H1 (cell line): ENCODE data around the gene BIN2. TPM values are rescaled to one million over a fixed set of nuclear protein-coding genes. Genes with fewer than 3 reads are reported as not detected.

ENCODE experiments used
- CTCF ChIA-PET: fragments of 300-600 bp; sonication (Branson Sonifier 250); formaldehyde crosslinking; loops from one replicate; lab custom pipeline; 2021; ENCODE audit not compliant: partially characterized antibody; lab: Charles Lee
- POLR2A ChIA-PET: fragments of 300-600 bp; sonication (Branson Sonifier 250); formaldehyde crosslinking; loops from one replicate; lab custom pipeline; 2021; ENCODE audit warnings: inconsistent platforms; ENCODE audit not compliant: partially characterized antibody; lab: Charles Lee
- DNase-seq, 2 experiments: peaks; one replicate each; pipeline versions ENCODE4 v3.0.0 to v3.0.0-alpha.2; 2010 to 2022; ENCODE audit warnings: low spot score in 2 of 2, low read depth in 1 of 2, mixed read lengths in 1 of 2
- FAIRE-seq: peaks from 2 replicates; lab custom pipeline; 2011; peaks lifted over from hg19 to GRCh38; lab: Jason Lieb, UNC
- H2AFZ ChIP-seq: 2 replicates; pipeline ENCODE4 v1.8.1; 2012; ENCODE audit warnings: low read length, inconsistent platforms
- H2AK5ac ChIP-seq: 2 replicates; pipeline ENCODE4 v1.6.1; 2013; ENCODE audit warnings: low read depth, low read length
- H2BK120ac ChIP-seq: replicated peaks from 2 replicates; pipeline ENCODE3; 2013; ENCODE audit warnings: low read depth, low read length, inconsistent platforms
- H2BK12ac ChIP-seq: 2 replicates; pipeline ENCODE4 v1.6.1; 2013; ENCODE audit warnings: low read depth, low read length
- H2BK15ac ChIP-seq: 2 replicates; pipeline ENCODE4 v1.6.1; 2013; ENCODE audit warnings: low read length
- H2BK20ac ChIP-seq: 2 replicates; pipeline ENCODE4 v1.6.1; 2013; ENCODE audit warnings: low read length
- H2BK5ac ChIP-seq: 2 replicates; pipeline ENCODE4 v1.6.1; 2013; ENCODE audit warnings: low read depth, low read length
- H3K14ac ChIP-seq: 2 replicates; pipeline ENCODE4 v1.6.1; 2013; ENCODE audit warnings: inconsistent platforms; ENCODE audit not compliant: insufficient read length
- H3K18ac ChIP-seq: 2 replicates; pipeline ENCODE4 v1.6.1; 2013; ENCODE audit warnings: low read length; ENCODE audit errors: extremely low read depth
- H3K23ac ChIP-seq: 2 replicates; pipeline ENCODE4 v1.6.1; 2013; ENCODE audit warnings: inconsistent platforms; ENCODE audit not compliant: insufficient read length
- H3K23me2 ChIP-seq: 2 replicates; pipeline ENCODE4 v1.6.1; 2013; ENCODE audit warnings: low read depth, low read length
- H3K27ac ChIP-seq: 2 replicates; pipeline ENCODE4 v1.6.1; 2011; ENCODE audit warnings: low read depth, low read length, inconsistent platforms
- H3K27me3 ChIP-seq, 4 experiments: replicated peaks in 1 of 4; 1 replicate in 1 of 4; 2 replicates in 3 of 4; pipeline versions ENCODE4 v1.6.1 to v1.8.1; 2011 to 2013; ENCODE audit warnings: low read length in 3 of 4, mild to moderate bottlenecking in 3 of 4, inconsistent platforms in 2 of 4, mixed read lengths in 2 of 4, moderate library complexity in 1 of 4; ENCODE audit not compliant: control insufficient read depth in 3 of 4, insufficient read depth in 3 of 4; ENCODE audit errors: extremely low read depth in 1 of 4
- H3K36me3 ChIP-seq, 4 experiments: 2 replicates each; pipeline versions ENCODE4 v1.6.1 to v1.8.1; 2011 to 2013; ENCODE audit warnings: mild to moderate bottlenecking in 4 of 4, low read length in 3 of 4, moderate library complexity in 2 of 4, control low read depth in 1 of 4, inconsistent platforms in 1 of 4; ENCODE audit not compliant: insufficient read depth in 4 of 4, control insufficient read depth in 2 of 4
- H3K4ac ChIP-seq: replicated peaks from 2 replicates; pipeline ENCODE3; 2013; ENCODE audit warnings: low read length, low read depth, mixed read lengths, inconsistent platforms; ENCODE audit not compliant: insufficient read length
- H3K4me1 ChIP-seq, 4 experiments: replicated peaks in 1 of 4; 1 replicate in 1 of 4; 2 replicates in 3 of 4; pipeline versions ENCODE4 v1.6.1 to v1.8.1; 2011 to 2013; ENCODE audit warnings: low read length in 3 of 4, inconsistent platforms in 2 of 4, mixed read lengths in 1 of 4; ENCODE audit not compliant: insufficient read depth in 4 of 4, control insufficient read depth in 3 of 4
- H3K4me2 ChIP-seq, 2 experiments: 2 replicates each; pipeline versions ENCODE4 v1.6.1 to v1.8.1; 2011 to 2013; ENCODE audit warnings: low read depth in 2 of 2, low read length in 2 of 2, control low read depth in 1 of 2, inconsistent platforms in 1 of 2, mild to moderate bottlenecking in 1 of 2; ENCODE audit not compliant: insufficient read depth in 1 of 2
- H3K4me3 ChIP-seq, 4 experiments: fragments of 200-600, 300-600 bp in 1 of 4; sonication (generic), shearing (Covaris generic), sonication (Bioruptor Twin) in 1 of 4; 2 replicates each; pipeline versions ENCODE4 v1.5.1 to v1.8.1; 2011 to 2016; ENCODE audit warnings: low read length in 4 of 4, low read depth in 3 of 4, control low read depth in 2 of 4, inconsistent platforms in 2 of 4, mild to moderate bottlenecking in 2 of 4, mixed read lengths in 1 of 4, moderate library complexity in 1 of 4; ENCODE audit not compliant: insufficient read depth in 2 of 4; ENCODE audit errors: extremely low read depth in 1 of 4
- H3K56ac ChIP-seq: replicated peaks from 2 replicates; pipeline ENCODE3; 2013; ENCODE audit warnings: low read depth, mild to moderate bottlenecking, mixed read lengths, low read length, inconsistent platforms; ENCODE audit not compliant: insufficient read length
- H3K79me1 ChIP-seq: 2 replicates; pipeline ENCODE4 v1.6.1; 2013; ENCODE audit warnings: low read depth, low read length, control low read depth
- H3K79me2 ChIP-seq, 2 experiments: 2 replicates each; pipeline versions ENCODE4 v1.6.1 to v1.8.1; 2012 to 2013; ENCODE audit warnings: low read length in 2 of 2, mild to moderate bottlenecking in 2 of 2, inconsistent platforms in 1 of 2; ENCODE audit not compliant: insufficient read depth in 2 of 2, control insufficient read depth in 1 of 2
- H3K9ac ChIP-seq, 4 experiments: replicated peaks in 1 of 4; 1 replicate in 1 of 4; 2 replicates in 3 of 4; pipeline versions ENCODE4 v1.6.1 to v1.8.1; 2011 to 2013; ENCODE audit warnings: low read depth in 3 of 4, low read length in 3 of 4, control low read depth in 2 of 4, mild to moderate bottlenecking in 2 of 4, moderate library complexity in 2 of 4, inconsistent platforms in 1 of 4; ENCODE audit errors: extremely low read depth in 1 of 4
- H3K9me3 ChIP-seq, 2 experiments: 2 replicates each; pipeline versions ENCODE4 v1.6.1 to v1.8.1; 2012 to 2013; ENCODE audit warnings: mild to moderate bottlenecking in 2 of 2, moderate library complexity in 2 of 2, control low read depth in 1 of 2, inconsistent platforms in 1 of 2, low read depth in 1 of 2, low read length in 1 of 2, mixed read lengths in 1 of 2; ENCODE audit not compliant: insufficient read depth in 2 of 2
- H4K20me1 ChIP-seq, 2 experiments: replicated peaks in 1 of 2; 2 replicates each; pipeline versions ENCODE3 to v1.8.1; 2011 to 2013; ENCODE audit warnings: inconsistent platforms in 2 of 2, low read length in 2 of 2, mild to moderate bottlenecking in 1 of 2; ENCODE audit not compliant: insufficient read depth in 2 of 2, control insufficient read depth in 1 of 2
- H4K5ac ChIP-seq: 2 replicates; pipeline ENCODE4 v1.6.1; 2013; ENCODE audit warnings: low read length, low read depth, mixed read lengths, inconsistent platforms; ENCODE audit not compliant: insufficient read length
- H4K8ac ChIP-seq: 2 replicates; pipeline ENCODE4 v1.8.0; 2013; ENCODE audit warnings: mild to moderate bottlenecking, moderate library complexity, low read length, inconsistent platforms; ENCODE audit not compliant: insufficient read depth; ENCODE audit errors: extremely low read depth
- H4K91ac ChIP-seq: replicated peaks from 2 replicates; pipeline ENCODE3; 2013; ENCODE audit warnings: low read length, mixed read lengths, inconsistent platforms; ENCODE audit not compliant: insufficient read length
- BACH1 ChIP-seq: IDR thresholded peaks from 2 replicates; pipeline ENCODE4 v1.6.1; 2012; ENCODE audit warnings: low read length, improper control_type of control experiment
- BCL11A ChIP-seq, 2 experiments: IDR thresholded peaks; one replicate each; pipeline ENCODE4 v1.6.1; 2011; ENCODE audit warnings: low read depth in 2 of 2, low read length in 2 of 2, mild to moderate bottlenecking in 2 of 2
- CBX8 ChIP-seq: fragments of 300-800, 300-1000 bp; sonication (generic); IDR thresholded peaks from 2 replicates; pipeline ENCODE4 v1.7.1; 2016; ENCODE audit warnings: low read depth, low read length, borderline replicate concordance
- CTBP2 ChIP-seq: IDR thresholded peaks from 2 replicates; pipeline ENCODE4 v1.7.0; 2011; ENCODE audit warnings: borderline replicate concordance, mild to moderate bottlenecking, moderate library complexity, mixed read lengths, low read length; ENCODE audit not compliant: insufficient read depth, insufficient read length
- EP300 ChIP-seq, 2 experiments: IDR thresholded peaks; 1 replicate in 1 of 2; 2 replicates in 1 of 2; pipeline ENCODE4 v1.6.1; 2011 to 2012; ENCODE audit warnings: low read depth in 2 of 2, low read length in 2 of 2, mild to moderate bottlenecking in 2 of 2, borderline replicate concordance in 1 of 2, inconsistent platforms in 1 of 2, moderate library complexity in 1 of 2
- HDAC6 ChIP-seq: IDR thresholded peaks from one replicate; pipeline ENCODE4 v1.7.1; 2012; ENCODE audit warnings: low read depth, mild to moderate bottlenecking, inconsistent platforms, low read length, moderate library complexity
- PHF8 ChIP-seq: fragments of 200-600 bp; sonication (generic); conservative IDR thresholded peaks from 2 replicates; pipeline ENCODE4 v1.7.1; 2012; ENCODE audit warnings: low read depth, mild to moderate bottlenecking, inconsistent platforms, low read length, moderate library complexity
- POU5F1 ChIP-seq: IDR thresholded peaks from 2 replicates; pipeline ENCODE4 v1.6.1; 2011; ENCODE audit warnings: low read depth, mild to moderate bottlenecking, low read length, moderate library complexity
- RXRA ChIP-seq: IDR thresholded peaks from 2 replicates; pipeline ENCODE4 v1.6.1; 2011; ENCODE audit warnings: low read depth, mild to moderate bottlenecking, low read length, moderate library complexity; ENCODE audit not compliant: insufficient read depth
- SIX5 ChIP-seq: IDR thresholded peaks from 2 replicates; pipeline ENCODE4 v1.6.1; 2011; ENCODE audit warnings: mild to moderate bottlenecking, low read depth, low read length
- SRF ChIP-seq: IDR thresholded peaks from 2 replicates; pipeline ENCODE4 v1.6.1; 2011; ENCODE audit warnings: mild to moderate bottlenecking, low read depth, low read length, moderate library complexity
- TAF7 ChIP-seq: optimal IDR thresholded peaks from 2 replicates; pipeline ENCODE3; 2011; ENCODE audit warnings: low read depth, mild to moderate bottlenecking, inconsistent platforms, low read length, moderate library complexity, borderline replicate concordance
- WGBS, 2 experiments: shearing (Covaris generic) in 1 of 2; methylation state at CpG; one replicate each; pipeline versions ENCODE4 v1.1.6 to v1.1.7; 2013 to 2015; ENCODE audit warnings: low lambda C conversion rate in 2 of 2, mixed read lengths in 2 of 2, inconsistent platforms in 1 of 2, low coverage in 1 of 2, missing lambda C conversion rate in 1 of 2; ENCODE audit not compliant: insufficient replicate concordance in 2 of 2, insufficient coverage in 1 of 2, insufficient read length in 1 of 2; ENCODE audit errors: extremely low coverage in 1 of 2, missing lambda C conversion rate in 1 of 2; 5-methylcytosine and 5-hydroxymethylcytosine counted together
- polyA plus RNA-seq, 7 experiments: library from polyadenylated mRNA; depleted of rRNA in 3 of 7; stranded (reverse) in 5 of 7; unstranded in 2 of 7; fragments of >200 nt in 5 of 7; fragments of 200-250 nt in 2 of 7; gene quantifications; 1 replicate in 5 of 7; 2 replicates in 1 of 7; 4 replicates in 1 of 7; pipeline versions ENCODE4 v1.2.1 to v1.2.3, GENCODE V29; 2011 to 2013; ENCODE audit warnings: missing spikeins in 2 of 7, mixed read lengths in 2 of 7
- total RNA-seq: library from RNA; stranded (reverse); fragmentation: NEBNext Ultra II Directional; extraction: Animal tissue kit (Norgen Biotek cat#: 25700); gene quantifications from 2 replicates; pipeline ENCODE4 v1.2.1, GENCODE V29; 2021

The BIN2 gene
- total and polyA plus RNA-seq, 2 of the 8 experiments (the other 6 are each of a cell fraction or from before 2014, with no cell fraction given): not detected

GRCh38 chr12:51368640-51369517, 44.9 kb upstream of the BIN2 start:
- Histone ChIP-seq H3K79me1 (no peaks in the 10 kb centered on the region), H3K9ac (no peak overlapping the region), H2BK120ac (no peak overlapping the region), H2BK12ac (no peak overlapping the region), H2AFZ (no peak overlapping the region), H3K23ac (no peak overlapping the region), H3K79me2 (no peaks in the 10 kb centered on the region), H3K4me2 (no peak overlapping the region), H3K36me3 (peaks cover 0 to 1% (median 0%) of the 10 kb centered on the region in 4 experiments; a peak in 2 of 8 replicates), H3K4me3 (no peak overlapping the region), H3K9me3 (no peaks in the 10 kb centered on the region), H3K4me1 (peaks cover 0 to 6% (median 3%) of the 10 kb centered on the region in 4 experiments; a peak in 2 of 7 replicates), H3K18ac (no peak overlapping the region), H3K23me2 (no peaks in the 10 kb centered on the region; the same call in 1 of the 2 replicates), H4K5ac (no peak overlapping the region), H4K8ac (no peak overlapping the region), H3K4ac (no peak overlapping the region), H2AK5ac (no peak overlapping the region), H3K14ac (no peak overlapping the region), H3K56ac (no peak overlapping the region), H3K27me3 (no peaks in the 10 kb centered on the region), H4K91ac (no peak overlapping the region), H4K20me1 (no peaks in the 10 kb centered on the region), H2BK20ac (no peak overlapping the region), H2BK15ac (no peak overlapping the region), H2BK5ac (no peak overlapping the region), H3K27ac (no peak overlapping the region)
- FAIRE-seq: no peak
- 91% methylated on average over 17 of the region's 17 CpGs; no CpG with 5 or more reads in 1 of the 2 experiments for WGBS, 2 experiments
- no peak for DNase-seq
- CTCF ChIA-PET: interaction anchor here (0.7 to 1.2 kb wide), 3 partner anchors 8 to 60 kb away, joined by 3 read pairs; no protein-coding TSS in a partner anchor
- POLR2A ChIA-PET: interaction anchor here (1.1 to 1.9 kb wide), 2 partner anchors 10 to 22 kb away, joined by 3 to 5 read pairs; partner anchors contain the start of gene GALNT6
- TF ChIP-seq BACH1: no peak
- no peak for TF ChIP-seq SIX5
- TF ChIP-seq BCL11A (IDR thresholded peaks at IDR 0.05; ENCODE audit: low read depth in 2 of 2, low read length in 2 of 2): no peak
- no peak for TF ChIP-seq RXRA
- no peak for TF ChIP-seq POU5F1
- no peak for TF ChIP-seq CBX8
- no peak for TF ChIP-seq SRF
- TF ChIP-seq TAF7: no peak
- TF ChIP-seq PHF8: no peak
- TF ChIP-seq EP300 (IDR thresholded peaks at IDR 0.05; ENCODE audit: borderline replicate concordance in 1 of 2, low read depth in 2 of 2, low read length in 2 of 2): no peak
- no peak for TF ChIP-seq CTBP2
- no peak for TF ChIP-seq HDAC6
